Tibial nerve (tissue), 3 donors: Measurements from ENCODE around the gene EPHA7.

ENCODE experiments used
- POLR2A ChIP-seq, 2 donors: fragments of 450-650 bp; IDR thresholded peaks; one replicate each; pipeline ENCODE4 v1.6.1; 2017; ENCODE audit warnings: antibody characterized with exemption in 2 of 2, mild to moderate bottlenecking in 2 of 2, moderate library complexity in 2 of 2
- TF ChIP-seq, protein P1 (sequence below), 5 experiments: fragments of 200-600 bp in 3 of 5; fragments of 450-650 bp in 2 of 5; sonication (generic) in 3 of 5; IDR thresholded peaks; one replicate each; pipeline ENCODE4 v1.5.1; 2016 to 2019; ENCODE audit warnings: antibody characterized with exemption in 5 of 5, mild to moderate bottlenecking in 3 of 5, moderate library complexity in 2 of 5

DNA sequence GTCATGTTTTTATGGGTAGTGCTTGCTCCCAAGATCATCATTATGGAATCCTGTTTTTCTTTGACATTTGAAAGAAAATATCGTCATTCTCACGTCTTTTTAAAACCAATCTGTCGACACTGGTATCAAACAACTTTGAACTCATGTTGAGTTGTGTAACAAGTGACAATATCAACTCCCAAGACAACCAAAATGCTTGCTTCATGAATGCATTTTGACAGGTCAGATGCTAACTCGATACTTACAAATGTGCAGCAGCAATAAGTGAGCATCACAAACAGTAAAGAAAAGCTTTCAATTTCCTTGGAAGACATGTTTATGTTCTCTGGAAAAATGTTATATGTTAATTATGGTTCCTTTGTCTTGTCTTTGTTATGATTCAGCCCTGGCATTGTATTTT is 125.9 kb downstream of the EPHA7 start:
- TF ChIP-seq, protein P1, sequence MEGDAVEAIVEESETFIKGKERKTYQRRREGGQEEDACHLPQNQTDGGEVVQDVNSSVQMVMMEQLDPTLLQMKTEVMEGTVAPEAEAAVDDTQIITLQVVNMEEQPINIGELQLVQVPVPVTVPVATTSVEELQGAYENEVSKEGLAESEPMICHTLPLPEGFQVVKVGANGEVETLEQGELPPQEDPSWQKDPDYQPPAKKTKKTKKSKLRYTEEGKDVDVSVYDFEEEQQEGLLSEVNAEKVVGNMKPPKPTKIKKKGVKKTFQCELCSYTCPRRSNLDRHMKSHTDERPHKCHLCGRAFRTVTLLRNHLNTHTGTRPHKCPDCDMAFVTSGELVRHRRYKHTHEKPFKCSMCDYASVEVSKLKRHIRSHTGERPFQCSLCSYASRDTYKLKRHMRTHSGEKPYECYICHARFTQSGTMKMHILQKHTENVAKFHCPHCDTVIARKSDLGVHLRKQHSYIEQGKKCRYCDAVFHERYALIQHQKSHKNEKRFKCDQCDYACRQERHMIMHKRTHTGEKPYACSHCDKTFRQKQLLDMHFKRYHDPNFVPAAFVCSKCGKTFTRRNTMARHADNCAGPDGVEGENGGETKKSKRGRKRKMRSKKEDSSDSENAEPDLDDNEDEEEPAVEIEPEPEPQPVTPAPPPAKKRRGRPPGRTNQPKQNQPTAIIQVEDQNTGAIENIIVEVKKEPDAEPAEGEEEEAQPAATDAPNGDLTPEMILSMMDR (IDR thresholded peaks at IDR 0.05), result no peak
- no peak for TF ChIP-seq POLR2A (IDR thresholded peaks at IDR 0.05)
